A673 (cell line): ENCODE results near the gene DHRSX. TPM values are rescaled to one million over a fixed set of nuclear protein-coding genes. Genes with fewer than 3 reads are reported as not detected.
A peak's percentile ranks its signal among the peaks of the same experiment; 100 is the strongest.
"Not testable (repeated sequence)": the region's sequence is repeated elsewhere in the genome, so short reads cannot be mapped to it uniquely, and the experiment has no call there.

Experiments
- BruUV-seq: library from RNA; stranded (reverse); fragments of 400-500 nt; replicated peaks from 2 replicates; lab custom pipeline; 2021; lab: Mats Ljungman, UMichigan
- CTCF ChIA-PET: fragments of 300-600 bp; sonication (Branson Sonifier 250); formaldehyde crosslinking; loops from one replicate; lab custom pipeline; 2022; ENCODE audit warnings: antibody characterized with exemption; lab: Charles Lee
- POLR2A ChIA-PET: fragments of 300-600 bp; sonication (Branson Sonifier 250); formaldehyde crosslinking; loops from one replicate; lab custom pipeline; 2022; ENCODE audit warnings: antibody characterized with exemption; ENCODE audit not compliant: low non-redundant PET; lab: Charles Lee
- DNase-seq: peaks from one replicate; pipeline ENCODE4 v3.0.0-alpha.2; 2015; ENCODE audit warnings: low spot score
- H3K27ac ChIP-seq: fragments of 200-600 bp; sonication (generic); 2 replicates; pipeline ENCODE4 v1.5.1; 2016; ENCODE audit warnings: mixed run types, low read depth, mild to moderate bottlenecking, mixed read lengths, antibody characterized with exemption, low read length; ENCODE audit not compliant: poor library complexity, severe bottlenecking
- H3K27me3 ChIP-seq: fragments of 200-600 bp; sonication (generic); replicated peaks from 2 replicates; pipeline ENCODE4 v1.6.1; 2017; ENCODE audit warnings: mixed run types, low read depth, mild to moderate bottlenecking, mixed read lengths, antibody characterized with exemption, low read length; ENCODE audit not compliant: insufficient read depth, poor library complexity
- H3K36me3 ChIP-seq: fragments of 200-600 bp; sonication (generic); 2 replicates; pipeline ENCODE4 v1.6.1; 2016; ENCODE audit warnings: mixed run types, mild to moderate bottlenecking, mixed read lengths, antibody characterized with exemption, low read length; ENCODE audit not compliant: insufficient read depth, poor library complexity, severe bottlenecking
- H3K4me1 ChIP-seq: fragments of 200-600 bp; sonication (generic); 2 replicates; pipeline ENCODE4 v1.6.1; 2017; ENCODE audit warnings: mixed run types, mild to moderate bottlenecking, mixed read lengths, antibody characterized with exemption, low read length; ENCODE audit not compliant: insufficient read depth, poor library complexity, severe bottlenecking
- H3K4me3 ChIP-seq: fragments of 200-600 bp; sonication (generic); 2 replicates; pipeline ENCODE4 v1.5.1; 2016; ENCODE audit warnings: low read depth, mixed run types, mild to moderate bottlenecking, mixed read lengths, low read length; ENCODE audit not compliant: poor library complexity, severe bottlenecking
- H3K9me3 ChIP-seq: fragments of 200-600 bp; sonication (generic); 2 replicates; pipeline ENCODE4 v1.6.1; 2016; ENCODE audit warnings: mixed run types, low read depth, mild to moderate bottlenecking, mixed read lengths, antibody characterized with exemption, low read length; ENCODE audit not compliant: poor library complexity, severe bottlenecking
- CTCF ChIP-seq: fragments of 300-800, 200-600 bp; sonication (generic); conservative IDR thresholded peaks from 2 replicates; pipeline ENCODE4 v1.5.1; 2017; ENCODE audit warnings: low read depth, mild to moderate bottlenecking, antibody characterized with exemption, low read length, moderate library complexity, mixed read lengths
- EZH2 ChIP-seq: fragments of 200-600 bp; sonication (generic); IDR thresholded peaks from 2 replicates; pipeline ENCODE4 v1.6.1; 2017; ENCODE audit warnings: borderline replicate concordance, low read depth, mild to moderate bottlenecking, mixed read lengths, antibody characterized with exemption, low read length; ENCODE audit not compliant: poor library complexity, severe bottlenecking
- intact Hi-C: fragments of 100-400 bp; cut with micrococcal nuclease; formaldehyde crosslinking; loops from one replicate; pipeline ENCODE4 v1.10.0; 2022; ENCODE audit not compliant: unreplicated experiment
- total RNA-seq: library from RNA; stranded (reverse); gene quantifications from 2 replicates; pipeline ENCODE4 v1.2.3, GENCODE V29; 2021

DHRSX gene
- total RNA-seq, 1 experiment from 2014 or later: 30.2 TPM

DNA sequence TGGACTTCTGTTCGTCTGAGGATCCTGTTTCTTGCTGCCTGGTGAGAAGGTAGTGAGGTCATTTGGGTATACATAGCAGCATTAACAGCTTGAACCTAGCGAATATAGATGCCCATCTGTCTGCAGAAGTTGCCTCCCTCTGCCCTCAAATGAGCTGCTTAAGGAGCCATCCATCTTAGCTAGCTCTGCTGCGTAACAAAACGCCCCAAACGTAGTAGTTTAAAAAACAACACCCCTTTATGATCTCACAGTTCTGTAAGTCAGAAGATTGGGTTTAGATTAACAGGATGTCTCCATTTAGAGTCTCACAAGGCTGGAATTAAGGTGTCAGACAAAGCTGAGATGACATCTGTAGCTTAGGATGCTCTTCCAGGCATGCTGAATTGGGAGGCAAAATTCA lies 185.3 kb downstream of the DHRSX start:
- ChIA-PET POLR2A (no interaction called here), CTCF (no interaction called here)
- no TSS peak for BruUV-seq
- intact Hi-C loops: no loop called here
- DNase-seq: no peak
- Histone ChIP-seq H3K36me3 (no peaks in the 10 kb centered on the region), H3K27ac (no peak overlapping the region), H3K4me1 (no peaks in the 10 kb centered on the region), H3K9me3 (no peaks in the 10 kb centered on the region), H3K27me3 (no peaks in the 10 kb centered on the region), H3K4me3 (no peak overlapping the region)
- TF ChIP-seq EZH2 (no peak), CTCF (no peak)

GRCh38 chrX:2314831-2315365 lies 185.9 kb downstream of the DHRSX start:
- H3K36me3 ChIP-seq: no peaks in the 10 kb centered on the region
- BruUV-seq: no TSS peak
- H3K9me3 ChIP-seq: no peaks in the 10 kb centered on the region
- no peaks in the 10 kb centered on the region for H3K27me3 ChIP-seq
- TF ChIP-seq EZH2: no peak
- no peak for TF ChIP-seq CTCF
- H3K27ac ChIP-seq: no peak overlapping the region
- no peak overlapping the region for H3K4me3 ChIP-seq
- DNase-seq: no peak
- ChIA-PET POLR2A (no interaction called here), CTCF (no interaction called here)
- no peaks in the 10 kb centered on the region for H3K4me1 ChIP-seq
- intact Hi-C loops: no loop called here

DNA sequence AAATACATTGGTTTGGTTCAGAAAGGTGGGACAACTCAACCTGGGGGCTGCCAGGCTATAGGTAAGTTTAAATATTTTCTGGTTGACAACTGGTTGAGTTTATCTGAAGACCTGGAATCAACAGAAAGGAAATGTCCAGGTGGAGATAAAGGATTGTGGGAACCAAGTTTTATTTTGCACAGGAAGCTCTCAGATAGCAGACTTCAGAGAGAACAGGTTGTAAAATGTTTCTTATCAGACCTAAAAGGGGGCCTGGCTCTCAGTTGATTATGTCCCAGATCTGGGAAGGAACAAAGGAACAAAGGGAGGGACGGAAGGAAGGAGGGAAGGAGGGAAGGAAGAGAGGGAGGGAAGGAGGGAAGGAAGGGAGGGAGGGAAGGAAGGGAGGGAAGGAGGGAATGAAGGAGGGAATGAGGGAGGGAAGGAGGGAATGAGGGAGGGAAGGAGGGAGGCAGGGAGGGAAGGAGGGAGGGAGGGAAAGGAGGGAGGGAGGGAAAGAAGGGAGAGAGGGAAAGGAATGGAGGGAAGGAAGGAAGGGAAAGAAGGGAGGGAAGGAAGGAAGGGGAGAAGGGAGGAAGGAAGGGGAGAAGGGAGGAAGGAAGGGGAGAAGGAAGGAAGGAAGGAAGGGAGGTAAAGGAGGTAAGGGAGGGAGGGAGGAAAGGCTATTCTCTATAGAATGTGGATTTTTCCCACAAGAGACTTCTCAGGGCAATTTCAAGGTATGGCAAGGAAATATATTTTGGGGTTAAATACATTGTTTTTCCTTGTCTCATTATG lies 186.7 kb downstream of the DHRSX start:
- DNase-seq: peak; percentile 17
- Histone ChIP-seq H3K4me3 (no peak overlapping the region), H3K9me3 (no peaks in the 10 kb centered on the region), H3K4me1 (no peaks in the 10 kb centered on the region), H3K36me3 (no peaks in the 10 kb centered on the region), H3K27me3 (no peaks in the 10 kb centered on the region), H3K27ac (no peak overlapping the region)
- no peak for TF ChIP-seq EZH2
- TF ChIP-seq CTCF: no peak
- ChIA-PET CTCF (no interaction called here), POLR2A (no interaction called here)
- BruUV-seq: no TSS peak
- intact Hi-C loops: no loop called here

DNA sequence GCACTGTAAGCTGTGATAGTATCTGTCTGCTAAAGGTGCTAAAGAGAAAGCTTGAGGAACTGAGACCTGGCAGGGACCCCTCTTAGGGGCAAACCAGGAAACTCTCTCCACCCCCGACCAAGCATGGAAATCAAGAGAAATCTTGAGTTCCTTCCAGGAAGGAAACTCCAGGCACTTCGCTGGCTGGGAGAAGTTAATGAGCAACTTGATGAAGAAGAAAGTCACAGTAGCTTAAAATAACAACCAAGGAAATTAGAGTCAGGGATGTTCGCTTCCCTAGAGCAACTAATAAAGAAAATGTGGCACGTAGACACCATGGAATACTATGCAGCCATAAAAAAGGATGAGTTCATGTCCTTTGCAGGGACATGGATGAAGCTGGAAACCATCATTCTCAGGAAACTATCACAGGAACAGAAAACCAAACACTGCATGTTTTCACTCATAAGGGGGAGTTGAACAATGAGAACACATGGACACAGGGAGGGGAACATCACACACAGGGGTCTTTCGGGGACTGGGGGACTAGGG lies 188.7 kb downstream of the DHRSX start:
- BruUV-seq, POLR2A ChIA-PET, H3K4me1 ChIP-seq, DNase-seq, H3K27me3 ChIP-seq, H3K4me3 ChIP-seq, CTCF ChIA-PET, H3K27ac ChIP-seq, intact Hi-C loops, H3K36me3 ChIP-seq, H3K9me3 ChIP-seq: not testable (repeated sequence)
